Keratinocyte (primary cell): Measurements from ENCODE around the gene RBM47. TPM values are rescaled to one million over a fixed set of nuclear protein-coding genes. Genes with fewer than 3 reads are reported as not detected.
A peak's percentile ranks its signal among the peaks of the same experiment; 100 is the strongest.

Experiments
- DNase-seq: peaks from one replicate; pipeline ENCODE4 v3.0.0-alpha.2; 2011; ENCODE audit warnings: low read depth, missing footprints, low spot score
- FAIRE-seq: peaks from 2 replicates; lab custom pipeline; 2011; peaks lifted over from hg19 to GRCh38; lab: Jason Lieb, UNC
- H2AFZ ChIP-seq: 2 replicates; pipeline ENCODE4 v1.6.0; 2012; ENCODE audit warnings: low read length, control low read depth, inconsistent platforms; ENCODE audit not compliant: control insufficient read depth
- H3K27ac ChIP-seq: 2 replicates; pipeline ENCODE4 v1.5.1; 2011; ENCODE audit warnings: low read length; ENCODE audit not compliant: control insufficient read depth, insufficient read depth
- H3K27me3 ChIP-seq: 3 replicates; pipeline ENCODE4 v1.6.0; 2011; ENCODE audit warnings: low read length; ENCODE audit not compliant: control insufficient read depth, insufficient read depth; ENCODE audit errors: extremely low read depth
- H3K36me3 ChIP-seq, 2 experiments: 2 replicates in 1 of 2; 3 replicates in 1 of 2; pipeline ENCODE4 v1.5.1; 2011; ENCODE audit warnings: low read length in 2 of 2, mild to moderate bottlenecking in 1 of 2; ENCODE audit not compliant: control insufficient read depth in 2 of 2, insufficient read depth in 2 of 2; ENCODE audit errors: extremely low read depth in 1 of 2
- H3K4me1 ChIP-seq: 3 replicates; pipeline ENCODE4 v1.5.1; 2011; ENCODE audit warnings: low read length; ENCODE audit not compliant: control insufficient read depth, insufficient read depth; ENCODE audit errors: extremely low read depth
- H3K4me2 ChIP-seq: 3 replicates; pipeline ENCODE4 v1.6.0; 2011; ENCODE audit warnings: low read depth, low read length; ENCODE audit not compliant: control insufficient read depth, insufficient read depth; ENCODE audit errors: extremely low read depth
- H3K4me3 ChIP-seq, 3 experiments: fragments of 200-600 bp in 1 of 3; sonication (generic) in 1 of 3; 2 replicates in 2 of 3; 3 replicates in 1 of 3; pipeline ENCODE4 v1.5.1; 2011 to 2016; ENCODE audit warnings: low read length in 3 of 3, mild to moderate bottlenecking in 3 of 3, control low read depth in 2 of 3, inconsistent platforms in 1 of 3, low read depth in 1 of 3, mixed read lengths in 1 of 3, mixed run types in 1 of 3, moderate library complexity in 1 of 3; ENCODE audit not compliant: control insufficient read depth in 2 of 3, insufficient read depth in 2 of 3; ENCODE audit errors: extremely low read depth in 1 of 3
- H3K79me2 ChIP-seq: 2 replicates; pipeline ENCODE4 v1.6.0; 2012; ENCODE audit warnings: low read length; ENCODE audit not compliant: control insufficient read depth, insufficient read depth
- H3K9ac ChIP-seq: 3 replicates; pipeline ENCODE4 v1.6.0; 2011; ENCODE audit warnings: low read length; ENCODE audit not compliant: control insufficient read depth, insufficient read depth; ENCODE audit errors: extremely low read depth
- H3K9me1 ChIP-seq: 3 replicates; pipeline ENCODE4 v1.6.0; 2011; ENCODE audit warnings: low read length; ENCODE audit not compliant: control insufficient read depth, insufficient read depth; ENCODE audit errors: extremely low read depth
- H3K9me3 ChIP-seq: 2 replicates; pipeline ENCODE4 v1.5.1; 2012; ENCODE audit warnings: low read depth, low read length; ENCODE audit not compliant: control insufficient read depth
- H4K20me1 ChIP-seq: 3 replicates; pipeline ENCODE4 v1.6.0; 2011; ENCODE audit warnings: low read length; ENCODE audit not compliant: control insufficient read depth, insufficient read depth; ENCODE audit errors: extremely low read depth
- EZH2 ChIP-seq: IDR thresholded peaks from one replicate; pipeline ENCODE4 v1.6.1; 2012; ENCODE audit warnings: inconsistent platforms, mild to moderate bottlenecking, low read length, moderate library complexity
- dilution Hi-C: fragments of 300-500 bp; cut with MboI; formaldehyde crosslinking; loops from one replicate; pipeline ENCODE4 v1.7.0; 2020; ENCODE audit warnings: low sequenced_read_pairs; ENCODE audit not compliant: extremely low pct_ligation_motif_present
- polyA minus RNA-seq, 3 experiments: library from RNA; depleted of rRNA, polyadenylated mRNA; stranded (reverse); fragments of >200 nt; gene quantifications; 1 replicate in 1 of 3; 2 replicates in 1 of 3; 3 replicates in 1 of 3; pipeline ENCODE4 v1.2.3, GENCODE V29; 2011
- polyA plus RNA-seq, 5 experiments: library from polyadenylated mRNA; depleted of rRNA in 3 of 5; stranded (reverse) in 3 of 5; stranded (forward) in 1 of 5; unstranded in 1 of 5; fragments of >200 nt; gene quantifications; 1 replicate in 1 of 5; 2 replicates in 3 of 5; 3 replicates in 1 of 5; pipeline versions ENCODE4 v1.2.1 to v1.2.3, GENCODE V29; 2011 to 2012; ENCODE audit warnings: missing spikeins in 2 of 5, low read depth in 1 of 5, low replicate concordance in 1 of 5
- TF ChIP-seq, protein P1 (sequence below), 3 experiments: IDR thresholded peaks in 1 of 3; conservative IDR thresholded peaks in 1 of 3; optimal IDR thresholded peaks in 1 of 3; 2 replicates in 2 of 3; 3 replicates in 1 of 3; pipeline versions ENCODE3 to v1.5.1; 2011; ENCODE audit warnings: low read length in 3 of 3, mild to moderate bottlenecking in 3 of 3, moderate library complexity in 2 of 3, control low read depth in 1 of 3, inconsistent platforms in 1 of 3; ENCODE audit not compliant: insufficient read depth in 2 of 3; ENCODE audit errors: extremely low read depth in 1 of 3

Gene RBM47
- polyA plus RNA-seq (6.8 to 7.2 TPM (median 6.9 TPM) in 3 replicates), polyA minus RNA-seq (9.4 to 13.8 TPM (median 11.7 TPM) in 3 replicates)
- 7.9 TPM for polyA plus RNA-seq (2011; ENCODE audit: low read depth)
- polyA plus RNA-seq (2011; cell fraction: cytosol; rRNA removed), result 4.2 and 5.2 TPM in 2 replicates
- 7.4 and 7.7 TPM in 2 replicates for polyA plus RNA-seq (2011; cell fraction: nucleus; rRNA removed)
- polyA plus RNA-seq (2012; ENCODE audit: low replicate concordance), result 6.4 and 11.4 TPM in 2 replicates
- 12.3 TPM for polyA minus RNA-seq (2011; cell fraction: cytosol; rRNA and poly(A)+ RNA removed)
- polyA minus RNA-seq (2011; cell fraction: nucleus; rRNA and poly(A)+ RNA removed), result 15.2 and 15.6 TPM in 2 replicates

DNA sequence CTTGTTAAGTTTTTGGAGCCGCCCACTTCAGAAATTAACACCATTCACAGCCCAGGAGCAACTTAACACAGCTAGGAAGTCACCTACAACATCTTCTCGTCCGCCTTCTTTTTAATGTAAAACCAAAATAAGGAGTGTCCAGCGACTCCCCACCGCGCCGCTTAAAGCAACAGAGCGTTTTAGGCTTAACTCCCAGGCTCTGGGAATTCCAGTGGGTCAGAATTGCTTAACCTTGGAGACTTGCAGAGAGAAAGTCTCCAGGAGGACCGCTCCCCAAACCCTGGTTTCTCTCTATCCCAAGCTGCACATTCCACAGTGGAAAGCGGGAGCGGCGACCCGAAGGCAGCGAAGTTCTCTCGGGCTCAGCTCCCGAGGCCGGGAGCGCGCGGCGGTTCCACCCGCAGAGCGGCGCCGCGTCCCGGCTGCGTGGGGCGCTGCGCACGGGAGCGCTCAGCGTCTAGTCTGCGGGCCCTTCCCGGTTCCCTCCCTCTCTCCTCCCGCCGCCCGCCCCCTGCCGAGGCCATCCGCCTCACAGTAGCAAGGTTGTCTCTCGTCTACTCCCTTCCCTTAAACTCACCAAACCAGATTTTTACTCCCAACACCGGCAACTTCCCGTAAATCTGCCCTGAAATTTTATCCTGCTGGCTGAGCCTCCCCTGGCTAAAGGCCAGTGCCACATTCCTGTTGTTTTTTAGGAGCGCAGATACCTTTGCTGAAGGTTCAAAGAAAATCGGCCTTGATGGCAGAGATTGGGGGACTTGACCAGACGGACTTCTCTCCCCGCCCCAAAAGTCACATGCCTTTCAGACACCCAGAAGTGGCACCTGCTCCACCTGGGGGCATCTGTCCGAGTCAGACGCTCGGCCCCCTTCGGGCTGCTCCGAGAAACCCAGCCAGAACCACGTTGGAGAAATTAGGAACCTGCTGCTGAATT lies at the start of gene RBM47:
Gene RBM47, minus strand, starts transcription at position 464 of the 934 bp plus-strand sequence. CDS start 190,971 bp downstream, outside the sequence.
- H3K4me1 ChIP-seq, result peaks cover 37% of the 10 kb centered on the region

DNA sequence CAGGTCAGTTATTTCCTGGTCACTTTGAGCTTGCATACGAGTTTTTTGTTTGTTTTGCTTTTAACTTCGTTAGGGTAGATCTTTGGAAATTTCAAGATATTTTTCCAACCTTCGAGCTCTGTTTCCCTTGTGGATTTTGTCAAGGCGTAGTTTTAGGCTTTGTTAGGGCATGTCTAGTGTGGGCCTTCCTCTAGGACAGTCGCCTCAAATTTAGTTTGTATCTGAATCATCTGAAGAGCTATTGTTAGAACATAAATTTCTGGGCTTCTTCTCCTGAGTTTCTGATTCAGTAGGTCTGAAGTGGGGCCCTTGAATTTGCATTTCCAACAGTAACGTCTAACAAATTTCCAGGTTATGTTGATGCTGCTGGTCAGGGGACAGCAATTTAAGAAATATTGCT lies 48.8 kb upstream of the RBM47 start:
- dilution Hi-C loops, result no loop called here
- peak overlapping the region; percentile 72 for H2AFZ ChIP-seq
- no peaks in the 10 kb centered on the region for H3K9me3 ChIP-seq
- peak; percentile 55 for FAIRE-seq
- no peak overlapping the region for H3K27ac ChIP-seq
- H3K9me1 ChIP-seq, result no peaks in the 10 kb centered on the region
- no peak for DNase-seq
- H3K27me3 ChIP-seq, result no peaks in the 10 kb centered on the region
- no peak overlapping the region for H3K9ac ChIP-seq
- H4K20me1 ChIP-seq, result no peaks in the 10 kb centered on the region
- peak overlapping the region; percentile 16 for H3K4me2 ChIP-seq
- TF ChIP-seq, protein P1, sequence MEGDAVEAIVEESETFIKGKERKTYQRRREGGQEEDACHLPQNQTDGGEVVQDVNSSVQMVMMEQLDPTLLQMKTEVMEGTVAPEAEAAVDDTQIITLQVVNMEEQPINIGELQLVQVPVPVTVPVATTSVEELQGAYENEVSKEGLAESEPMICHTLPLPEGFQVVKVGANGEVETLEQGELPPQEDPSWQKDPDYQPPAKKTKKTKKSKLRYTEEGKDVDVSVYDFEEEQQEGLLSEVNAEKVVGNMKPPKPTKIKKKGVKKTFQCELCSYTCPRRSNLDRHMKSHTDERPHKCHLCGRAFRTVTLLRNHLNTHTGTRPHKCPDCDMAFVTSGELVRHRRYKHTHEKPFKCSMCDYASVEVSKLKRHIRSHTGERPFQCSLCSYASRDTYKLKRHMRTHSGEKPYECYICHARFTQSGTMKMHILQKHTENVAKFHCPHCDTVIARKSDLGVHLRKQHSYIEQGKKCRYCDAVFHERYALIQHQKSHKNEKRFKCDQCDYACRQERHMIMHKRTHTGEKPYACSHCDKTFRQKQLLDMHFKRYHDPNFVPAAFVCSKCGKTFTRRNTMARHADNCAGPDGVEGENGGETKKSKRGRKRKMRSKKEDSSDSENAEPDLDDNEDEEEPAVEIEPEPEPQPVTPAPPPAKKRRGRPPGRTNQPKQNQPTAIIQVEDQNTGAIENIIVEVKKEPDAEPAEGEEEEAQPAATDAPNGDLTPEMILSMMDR (optimal IDR thresholded peaks at IDR 0.05 in 1 of 3, IDR thresholded peaks at IDR 0.05 in 1 of 3, conservative IDR thresholded peaks at IDR 0.05 in 1 of 3; ENCODE audit: extremely low read depth in 1 of 3, insufficient read depth in 2 of 3, low read length in 3 of 3), result no peak
- no peak for TF ChIP-seq EZH2
- no peak overlapping the region for H3K4me3 ChIP-seq
- H3K36me3 ChIP-seq, result no peaks in the 10 kb centered on the region
- H3K79me2 ChIP-seq, result no peaks in the 10 kb centered on the region
- peaks cover 8% of the 10 kb centered on the region for H3K4me1 ChIP-seq

More for the DNA sequence above, at the start of gene RBM47:
- no peaks in the 10 kb centered on the region for H3K36me3 ChIP-seq
- no peaks in the 10 kb centered on the region for H3K27me3 ChIP-seq
- H4K20me1 ChIP-seq, result no peaks in the 10 kb centered on the region
- H3K27ac ChIP-seq, result peak within 1 kb of the TSS; percentile 91
- peak within 1 kb of the TSS; percentile 88 for H2AFZ ChIP-seq
- peak; percentile 41 for FAIRE-seq
- H3K9me3 ChIP-seq, result no peaks in the 10 kb centered on the region
- peaks cover 25% of the 10 kb centered on the region for H3K79me2 ChIP-seq
- no peak for DNase-seq
- no peak for TF ChIP-seq EZH2
- TF ChIP-seq, protein P1 (optimal IDR thresholded peaks at IDR 0.05 in 1 of 3, IDR thresholded peaks at IDR 0.05 in 1 of 3, conservative IDR thresholded peaks at IDR 0.05 in 1 of 3; ENCODE audit: extremely low read depth in 1 of 3, insufficient read depth in 2 of 3, low read length in 3 of 3), result peak in 2 of 3 experiments; percentile 11 to 33
- H3K9ac ChIP-seq, result peak within 1 kb of the TSS; percentile 90
- dilution Hi-C loops, result no loop called here
- no peaks in the 10 kb centered on the region for H3K9me1 ChIP-seq
- H3K4me2 ChIP-seq, result peak within 1 kb of the TSS; percentile 99
- H3K4me3 ChIP-seq, result peak within 1 kb of the TSS; percentile 70 to 93 (median 91)
